Sigmoid colon (tissue), 7 donors: ENCODE data around the gene CTDP1. TPM values are rescaled to one million over a fixed set of nuclear protein-coding genes. Genes with fewer than 3 reads are reported as not detected.

Experiments
- DNase-seq: peaks from one replicate; pipeline ENCODE4 v3.0.0-alpha.2; 2019
- H3K27ac ChIP-seq, 4 donors: fragments of 200-600 bp; sonication (generic); one replicate each; pipeline ENCODE4 v1.5.1; 2016 to 2019; ENCODE audit warnings: mild to moderate bottlenecking in 1 of 4
- H3K27me3 ChIP-seq, 3 donors: fragments of 200-600 bp; sonication (generic); one replicate each; pipeline ENCODE4 v1.5.1; 2019; ENCODE audit warnings: mild to moderate bottlenecking in 1 of 3
- H3K36me3 ChIP-seq, 4 donors: fragments of 200-600 bp; sonication (generic); one replicate each; pipeline ENCODE4 v1.5.1; 2016 to 2019
- H3K4me1 ChIP-seq, 4 donors: fragments of 200-600 bp; sonication (generic); one replicate each; pipeline ENCODE4 v1.5.1; 2017 to 2019
- H3K4me3 ChIP-seq, 4 donors: fragments of 200-600 bp; sonication (generic); one replicate each; pipeline ENCODE4 v1.5.1; 2017 to 2019; ENCODE audit warnings: mild to moderate bottlenecking in 2 of 4, moderate library complexity in 1 of 4
- H3K9me3 ChIP-seq, 4 donors: fragments of 200-600 bp in 3 of 4; sonication (generic) in 3 of 4; one replicate each; pipeline versions ENCODE4 v1.5.1 to v1.6.1; 2013 to 2019
- CTCF ChIP-seq, 4 experiments: fragments of 450-650 bp in 3 of 4; fragments of 200-600 bp in 1 of 4; IDR thresholded peaks; one replicate each; pipeline ENCODE4 v1.5.1; 2016 to 2019; ENCODE audit warnings: antibody characterized with exemption in 4 of 4, mild to moderate bottlenecking in 3 of 4, moderate library complexity in 2 of 4
- EP300 ChIP-seq, 4 donors: sonication (generic); formaldehyde crosslinking; IDR thresholded peaks; one replicate each; pipeline ENCODE4 v1.6.1; 2017; ENCODE audit warnings: antibody characterized with exemption in 4 of 4
- POLR2A ChIP-seq, 2 donors: fragments of 450-650 bp; IDR thresholded peaks; one replicate each; pipeline ENCODE4 v1.6.1; 2016; ENCODE audit warnings: antibody characterized with exemption in 2 of 2, mild to moderate bottlenecking in 2 of 2, moderate library complexity in 2 of 2
- POLR2AphosphoS5 ChIP-seq, 4 donors: sonication (generic); formaldehyde crosslinking; IDR thresholded peaks; one replicate each; pipeline ENCODE4 v1.6.1; 2017; ENCODE audit warnings: antibody characterized with exemption in 4 of 4
- WGBS, 2 donors: extraction: QIAGEN DNeasy Blood & Tissue Kit; methylation state at CpG; one replicate each; pipeline ENCODE4 v1.1.7; 2013; 5-methylcytosine and 5-hydroxymethylcytosine counted together
- intact Hi-C: fragments of 100-400 bp; cut with DNase I; formaldehyde crosslinking; loops from one replicate; pipeline ENCODE4 v1.15.1; 2023
- polyA plus RNA-seq, 3 donors: library from polyadenylated mRNA; stranded (reverse); fragments of 200-250 nt; gene quantifications; one replicate each; pipeline ENCODE4 v1.2.3, GENCODE V29; 2013
- total RNA-seq, 4 donors: library from RNA; depleted of rRNA; stranded (reverse); fragments of >200 nt; gene quantifications; one replicate each; pipeline ENCODE4 v1.1.0, GENCODE V29; 2016
- donor health status: healthy with polysubstance abuse.
- donor health status: Bipolar disorder and iron deficiency.
- donor health status: healthy.

CTDP1 gene
- total and polyA plus RNA-seq, 7 donors, result 11.1 to 25.9 (median 14.7) TPM

DNA sequence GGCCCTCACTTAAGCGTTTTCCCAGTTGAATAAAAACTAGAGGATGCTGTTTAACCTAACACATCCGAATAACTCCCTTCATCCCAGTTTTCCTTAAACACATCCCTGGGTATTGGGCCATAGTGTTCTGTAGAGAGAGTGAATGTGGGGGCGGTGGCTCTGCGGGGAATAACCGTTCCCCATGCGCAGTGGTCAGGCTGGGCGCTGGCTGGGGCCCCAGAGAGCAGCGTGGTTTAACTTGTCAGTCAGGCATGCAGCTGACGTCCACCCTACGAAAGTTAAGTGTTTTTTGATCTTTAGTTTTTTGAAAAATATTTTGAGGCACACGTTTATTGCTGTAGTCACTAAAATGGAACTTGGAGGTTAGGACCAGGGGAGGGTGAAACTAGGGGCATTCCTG, 33.7 kb downstream of the CTDP1 start:
- H3K36me3 ChIP-seq, result peaks cover 5 to 91% (median 33%) of the 10 kb centered on the region in 4 donors
- H3K4me3 ChIP-seq, result no peak overlapping the region
- WGBS, 2 donors, result 95 to 96% methylated on average over 11 of the region's 11 CpGs
- H3K9me3 ChIP-seq, result no peaks in the 10 kb centered on the region
- intact Hi-C loops, result no loop called here
- no peaks in the 10 kb centered on the region for H3K4me1 ChIP-seq
- no peak overlapping the region for H3K27ac ChIP-seq
- no peaks in the 10 kb centered on the region for H3K27me3 ChIP-seq
- DNase-seq, result no peak
- TF ChIP-seq CTCF (IDR thresholded peaks at IDR 0.05) (no peak), EP300 (IDR thresholded peaks at IDR 0.05) (no peak), POLR2AphosphoS5 (IDR thresholded peaks at IDR 0.05) (no peak), POLR2A (IDR thresholded peaks at IDR 0.05) (no peak)

DNA sequence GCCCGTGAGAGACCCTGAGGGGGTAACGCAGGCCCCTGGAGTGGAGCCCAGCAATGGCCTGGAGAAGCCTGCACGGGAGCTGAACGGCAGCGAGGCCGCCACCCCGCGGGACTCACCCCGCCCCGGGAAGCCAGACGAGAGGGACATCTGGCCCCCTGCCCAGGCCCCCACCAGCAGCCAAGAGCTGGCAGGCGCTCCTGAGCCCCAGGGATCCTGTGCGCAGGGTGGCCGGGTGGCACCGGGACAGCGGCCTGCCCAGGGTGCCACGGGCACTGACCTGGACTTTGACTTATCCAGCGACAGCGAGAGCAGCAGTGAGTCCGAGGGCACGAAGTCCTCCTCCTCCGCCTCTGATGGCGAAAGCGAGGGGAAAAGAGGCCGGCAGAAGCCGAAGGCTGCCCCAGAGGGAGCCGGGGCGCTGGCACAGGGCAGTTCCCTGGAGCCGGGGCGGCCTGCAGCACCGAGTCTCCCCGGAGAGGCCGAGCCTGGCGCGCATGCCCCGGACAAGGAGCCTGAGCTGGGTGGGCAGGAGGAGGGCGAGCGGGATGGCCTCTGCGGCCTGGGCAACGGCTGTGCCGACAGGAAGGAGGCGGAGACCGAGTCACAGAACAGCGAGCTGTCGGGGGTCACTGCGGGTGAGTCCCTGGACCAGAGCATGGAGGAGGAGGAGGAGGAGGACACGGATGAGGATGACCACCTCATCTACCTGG, 35.1 kb downstream of the CTDP1 start:
- intact Hi-C loops, result no loop called here
- Histone ChIP-seq H3K27me3 (no peaks in the 10 kb centered on the region), H3K4me3 (no peak overlapping the region), H3K9me3 (no peaks in the 10 kb centered on the region), H3K36me3 (peaks cover 9 to 94% (median 38%) of the 10 kb centered on the region in 4 donors), H3K4me1 (no peaks in the 10 kb centered on the region), H3K27ac (no peak overlapping the region)
- 95 to 97% methylated on average over 47 of the region's 47 CpGs for WGBS, 2 donors
- no peak for DNase-seq
- TF ChIP-seq EP300 (IDR thresholded peaks at IDR 0.05), result no peak
- no peak for TF ChIP-seq POLR2AphosphoS5 (IDR thresholded peaks at IDR 0.05)

DNA sequence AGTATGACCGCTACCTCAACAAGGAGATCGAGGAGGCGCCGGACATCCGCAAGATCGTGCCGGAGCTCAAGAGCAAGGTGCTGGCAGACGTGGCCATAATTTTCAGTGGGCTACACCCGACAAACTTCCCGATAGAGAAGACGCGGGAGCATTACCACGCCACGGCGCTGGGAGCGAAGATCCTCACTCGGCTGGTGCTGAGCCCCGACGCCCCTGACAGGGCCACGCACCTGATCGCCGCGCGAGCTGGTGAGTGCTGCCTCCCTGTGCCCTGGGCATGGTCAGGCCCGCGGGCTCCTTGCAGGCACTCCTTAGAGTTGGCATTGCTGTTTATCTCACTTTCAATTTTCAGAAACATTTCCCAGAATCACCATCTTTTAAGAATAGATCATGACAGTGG, 35.7 kb downstream of the CTDP1 start:
- no peaks in the 10 kb centered on the region for H3K9me3 ChIP-seq
- H3K27ac ChIP-seq, result no peak overlapping the region
- intact Hi-C loops, result no loop called here
- no peaks in the 10 kb centered on the region for H3K27me3 ChIP-seq
- H3K36me3 ChIP-seq, result peaks cover 9 to 93% (median 38%) of the 10 kb centered on the region in 4 donors
- H3K4me1 ChIP-seq, result no peaks in the 10 kb centered on the region
- DNase-seq, result no peak
- no peak for TF ChIP-seq EP300 (IDR thresholded peaks at IDR 0.05)
- TF ChIP-seq POLR2AphosphoS5 (IDR thresholded peaks at IDR 0.05), result no peak
- TF ChIP-seq POLR2A (IDR thresholded peaks at IDR 0.05), result no peak
- no peak for TF ChIP-seq CTCF (IDR thresholded peaks at IDR 0.05)
- 98% methylated on average over 26 of the region's 26 CpGs for WGBS, 2 donors
- no peak overlapping the region for H3K4me3 ChIP-seq

- Histone ChIP-seq H3K27ac (no peak overlapping the region), H3K9me3 (no peaks in the 10 kb centered on the region), H3K4me1 (no peaks in the 10 kb centered on the region), H3K27me3 (no peaks in the 10 kb centered on the region), H3K4me3 (no peak overlapping the region), H3K36me3 (peaks cover 9 to 91% (median 39%) of the 10 kb centered on the region in 4 donors)
- TF ChIP-seq POLR2A (IDR thresholded peaks at IDR 0.05) (no peak), EP300 (IDR thresholded peaks at IDR 0.05) (no peak)
- intact Hi-C loops, result no loop called here
- WGBS, 2 donors, result 96 to 97% methylated on average over 7 of the region's 7 CpGs
- no peak for DNase-seq
Measured at GRCh38 chr18:79717059-79717458, 37.5 kb downstream of the CTDP1 start.

DNA sequence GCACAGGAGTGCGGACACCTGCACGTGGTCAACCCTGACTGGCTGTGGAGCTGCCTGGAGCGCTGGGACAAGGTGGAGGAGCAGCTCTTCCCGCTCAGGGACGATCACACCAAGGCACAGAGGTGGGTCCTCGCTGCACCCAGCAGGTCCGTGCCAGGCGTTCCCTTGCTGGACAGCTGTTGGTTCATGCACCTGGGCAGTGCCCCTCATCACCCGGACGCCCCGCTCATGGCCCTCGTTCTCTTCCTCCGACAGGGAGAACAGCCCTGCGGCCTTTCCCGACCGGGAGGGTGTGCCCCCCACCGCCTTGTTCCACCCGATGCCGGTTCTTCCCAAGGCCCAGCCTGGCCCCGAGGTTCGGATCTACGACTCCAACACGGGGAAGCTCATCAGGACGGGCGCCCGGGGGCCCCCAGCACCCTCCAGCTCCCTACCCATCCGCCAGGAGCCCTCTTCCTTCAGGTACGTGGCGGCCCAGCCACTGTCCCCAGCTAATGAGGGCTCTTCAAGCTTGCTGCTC, 38.0 kb downstream of the CTDP1 start:
- Histone ChIP-seq H3K4me1 (no peaks in the 10 kb centered on the region), H3K4me3 (no peak overlapping the region), H3K36me3 (peaks cover 5 to 87% (median 39%) of the 10 kb centered on the region in 4 donors), H3K27me3 (no peaks in the 10 kb centered on the region), H3K27ac (no peak overlapping the region), H3K9me3 (no peaks in the 10 kb centered on the region)
- WGBS, 2 donors, result 96 to 97% methylated on average over 29 of the region's 29 CpGs
- TF ChIP-seq CTCF (IDR thresholded peaks at IDR 0.05) (no peak), POLR2A (IDR thresholded peaks at IDR 0.05) (no peak), POLR2AphosphoS5 (IDR thresholded peaks at IDR 0.05) (no peak), EP300 (IDR thresholded peaks at IDR 0.05) (no peak)
- intact Hi-C loops, result no loop called here
- DNase-seq, result no peak
